Midbrain (tissue), 1 donor: ENCODE data around the gene DENND2C.

Experiments used
- DNase-seq: peaks from one replicate; lab custom pipeline; 2025; lab: John Stamatoyannopoulos, UW

Gene DENND2C

GRCh38 chr1:114540821-114541220 is 129.0 kb downstream of the DENND2C start:
- no peak for DNase-seq

DNA sequence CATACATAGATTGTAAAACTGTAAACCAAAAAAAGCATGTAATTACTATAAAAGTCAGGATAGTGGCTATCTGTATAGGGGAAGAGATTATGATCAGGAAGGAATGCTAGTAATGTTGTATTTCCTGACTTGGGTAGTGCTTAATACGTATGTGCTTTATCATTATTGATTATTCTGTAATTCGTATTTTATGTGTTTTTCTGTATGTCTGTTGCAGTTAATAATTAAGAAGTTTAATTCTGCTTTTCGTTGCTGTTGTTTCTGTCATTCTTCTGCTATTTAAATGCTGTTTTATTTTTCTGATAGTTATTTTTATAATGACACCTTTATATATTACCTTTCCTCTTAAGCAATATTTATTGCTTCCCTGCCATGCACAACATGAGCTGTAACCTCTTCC is 129.6 kb downstream of the DENND2C start:
- DNase-seq = no peak

GRCh38 chr1:114536043-114536442 is 133.8 kb downstream of the DENND2C start:
- DNase-seq = no peak

GRCh38 chr1:114535401-114535800 is 134.4 kb downstream of the DENND2C start:
- DNase-seq = no peak
